ENCODE measurements around the gene CLEC14A.
A peak's percentile ranks its signal among the peaks of the same experiment; 100 is the strongest.

The CLEC14A gene
- 0 to 0.13 reads per million in 2 donors for total RNA-seq

GRCh38 chr14:38255673-38256532 lies at the start of gene CLEC14A:
CLEC14A (minus strand) TSS chr14:38256093; CDS start chr14:38256022, 71 bp downstream.
- DNase-seq: no peak

GRCh38 chr14:38302966-38303365 lies 47.1 kb upstream of the CLEC14A start:
- DNase-seq: no peak

GRCh38 chr14:38302034-38302433 lies 46.1 kb upstream of the CLEC14A start:
- no peak for DNase-seq

GRCh38 chr14:38297681-38298080 lies 41.8 kb upstream of the CLEC14A start:
- no peak for DNase-seq

- no peak for DNase-seq
Measured at GRCh38 chr14:38291681-38292467, 36.0 kb upstream of the CLEC14A start.

GRCh38 chr14:38290601-38291188 lies 34.8 kb upstream of the CLEC14A start:
- no peak for DNase-seq

GRCh38 chr14:38286452-38286851 lies 30.6 kb upstream of the CLEC14A start:
- DNase-seq: no peak

- no peak for DNase-seq
Measured at GRCh38 chr14:38285962-38286361, 30.1 kb upstream of the CLEC14A start.

- DNase-seq: no peak
Measured at GRCh38 chr14:38282936-38283335, 27.0 kb upstream of the CLEC14A start.

GRCh38 chr14:38280081-38280480 lies 24.2 kb upstream of the CLEC14A start:
- DNase-seq: no peak

- no peak for DNase-seq
Measured at GRCh38 chr14:38279572-38279971, 23.7 kb upstream of the CLEC14A start.

GRCh38 chr14:38278035-38278434 lies 22.1 kb upstream of the CLEC14A start:
- DNase-seq: no peak

GRCh38 chr14:38262844-38263243 lies 7.0 kb upstream of the CLEC14A start:
- DNase-seq: no peak

GRCh38 chr14:38261620-38262019 lies 5.7 kb upstream of the CLEC14A start:
- DNase-seq: no peak

- no peak for DNase-seq
Measured at GRCh38 chr14:38257507-38257906, 1.6 kb upstream of the CLEC14A start.

- no peak for DNase-seq
Measured at GRCh38 chr14:38256533-38256840, 594 bp upstream of the CLEC14A start.

GRCh38 chr14:38255408-38255672 lies 553 bp downstream of the CLEC14A start:
- peak; percentile 13 for DNase-seq

- no peak for DNase-seq
Measured at GRCh38 chr14:38254571-38255407, 1.1 kb downstream of the CLEC14A start.

GRCh38 chr14:38253676-38254075 lies 2.2 kb downstream of the CLEC14A start:
- DNase-seq: no peak

GRCh38 chr14:38252066-38252710 lies 3.7 kb downstream of the CLEC14A start:
- DNase-seq: no peak

- no peak for DNase-seq
Measured at GRCh38 chr14:38250331-38250730, 5.6 kb downstream of the CLEC14A start.

- no peak for DNase-seq
Measured at GRCh38 chr14:38248321-38249028, 7.4 kb downstream of the CLEC14A start.

All from activated gamma-delta T cell (primary cell).